Rectal smooth muscle tissue (tissue), 1 donor: ENCODE data around the gene KLHL8.
A peak's percentile ranks its signal among the peaks of the same experiment; 100 is the strongest.

Experiments used
- H3K27ac ChIP-seq: one replicate; pipeline ENCODE4 v1.7.0; 2013; ENCODE audit warnings: low read depth, low read length, inconsistent platforms
- H3K27me3 ChIP-seq: one replicate; pipeline ENCODE4 v1.7.0; 2013; ENCODE audit warnings: low read length; ENCODE audit not compliant: control insufficient read depth, insufficient read depth
- H3K36me3 ChIP-seq: one replicate; pipeline ENCODE4 v1.7.0; 2013; ENCODE audit warnings: low read length; ENCODE audit not compliant: control insufficient read depth, insufficient read depth
- H3K4me1 ChIP-seq: one replicate; pipeline ENCODE4 v1.7.0; 2013; ENCODE audit warnings: low read length; ENCODE audit not compliant: control insufficient read depth, insufficient read depth
- H3K4me3 ChIP-seq: one replicate; pipeline ENCODE4 v1.7.0; 2013; ENCODE audit warnings: low read length
- H3K9ac ChIP-seq: one replicate; pipeline ENCODE4 v1.7.0; 2013; ENCODE audit warnings: low read length

Gene KLHL8

DNA sequence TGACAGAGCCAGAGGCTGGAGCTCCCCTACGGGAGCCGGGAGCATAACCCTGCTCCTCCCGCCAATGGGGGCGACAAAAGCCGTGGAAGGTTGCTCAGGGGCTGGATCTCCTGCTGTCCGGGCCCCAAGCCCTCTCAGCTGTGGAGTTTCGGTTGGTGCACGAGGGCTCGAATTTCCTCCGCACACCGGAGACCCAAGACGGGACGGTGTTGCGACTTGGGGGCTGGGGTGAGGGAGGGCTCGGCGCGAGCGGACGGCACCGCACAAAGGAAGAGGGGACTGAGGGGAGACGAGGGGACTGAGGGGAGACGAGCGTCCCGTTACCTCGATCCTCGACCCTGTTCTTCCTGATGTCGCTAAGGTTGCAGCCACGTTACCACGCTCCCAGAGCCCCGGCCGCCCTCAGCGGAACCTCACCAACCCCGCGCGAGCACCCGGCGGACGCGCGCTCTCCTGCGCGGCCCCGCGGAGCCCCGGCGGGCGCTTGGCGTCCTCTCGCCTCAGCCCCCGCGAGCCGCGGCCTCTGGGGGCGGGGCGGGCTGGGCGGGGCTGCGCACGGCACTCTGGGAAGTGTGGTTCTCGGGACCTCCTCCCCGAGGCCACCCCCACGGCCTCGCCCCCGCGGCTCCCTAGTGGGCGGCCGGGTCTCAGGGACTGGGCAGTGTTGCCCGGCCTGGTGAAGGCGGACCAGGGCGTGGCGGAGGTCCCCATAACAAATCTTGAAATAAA is at the start of gene KLHL8:
TSS of gene KLHL8 (minus strand) at position 525 of the 729 bp plus-strand sequence. CDS start 25,079 bp downstream, outside the sequence.
- H3K36me3 ChIP-seq: no peaks in the 10 kb centered on the region
- peak within 1 kb of the TSS; percentile 98 for H3K4me3 ChIP-seq
- H3K27me3 ChIP-seq: no peaks in the 10 kb centered on the region
- H3K9ac ChIP-seq: peak within 1 kb of the TSS; percentile 93
- peaks cover 3% of the 10 kb centered on the region for H3K4me1 ChIP-seq
- H3K27ac ChIP-seq: peak within 1 kb of the TSS; percentile 92

DNA sequence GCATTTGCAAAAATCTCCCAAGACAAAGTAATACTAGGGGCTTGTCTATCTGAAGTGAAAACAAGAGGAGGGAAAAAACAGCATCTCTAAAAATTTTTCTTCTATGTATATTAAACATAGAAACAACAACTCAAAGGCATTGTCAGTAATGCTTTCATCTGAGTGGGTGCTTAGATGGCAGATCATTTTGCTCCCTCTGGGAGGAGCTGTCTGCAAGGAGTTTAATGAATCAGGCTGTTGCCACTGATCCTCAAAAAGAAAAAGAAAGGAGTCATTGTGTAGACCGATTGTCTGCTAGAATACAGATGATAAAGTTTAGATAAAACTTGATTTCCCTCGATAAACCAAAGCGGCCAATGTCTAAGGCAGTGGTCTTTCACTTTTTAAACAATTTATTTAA is 49.7 kb upstream of the KLHL8 start:
- H3K9ac ChIP-seq: no peak overlapping the region
- no peak overlapping the region for H3K4me3 ChIP-seq
- no peaks in the 10 kb centered on the region for H3K27me3 ChIP-seq
- H3K27ac ChIP-seq: no peak overlapping the region
- H3K36me3 ChIP-seq: no peaks in the 10 kb centered on the region
- H3K4me1 ChIP-seq: no peaks in the 10 kb centered on the region

DNA sequence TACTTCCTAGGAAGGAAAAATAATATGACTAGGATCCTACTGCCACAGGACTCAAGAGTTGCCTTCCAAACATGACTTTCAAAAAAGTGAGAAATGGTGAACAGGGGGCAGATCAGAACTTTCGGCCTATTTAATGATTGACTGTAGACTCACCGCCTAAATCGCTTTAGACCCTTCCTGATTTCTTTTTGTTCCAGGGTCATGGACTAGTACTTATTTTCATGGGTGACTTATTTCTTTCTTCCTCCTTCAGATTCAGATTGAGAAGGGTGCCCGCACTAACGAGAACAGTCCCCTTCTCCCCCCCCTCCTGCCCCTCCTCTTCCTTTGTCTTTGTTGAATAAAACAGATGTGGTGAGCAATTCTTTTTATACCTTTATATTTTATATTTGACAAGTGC is 48.0 kb upstream of the KLHL8 start:
- no peak overlapping the region for H3K27ac ChIP-seq

DNA sequence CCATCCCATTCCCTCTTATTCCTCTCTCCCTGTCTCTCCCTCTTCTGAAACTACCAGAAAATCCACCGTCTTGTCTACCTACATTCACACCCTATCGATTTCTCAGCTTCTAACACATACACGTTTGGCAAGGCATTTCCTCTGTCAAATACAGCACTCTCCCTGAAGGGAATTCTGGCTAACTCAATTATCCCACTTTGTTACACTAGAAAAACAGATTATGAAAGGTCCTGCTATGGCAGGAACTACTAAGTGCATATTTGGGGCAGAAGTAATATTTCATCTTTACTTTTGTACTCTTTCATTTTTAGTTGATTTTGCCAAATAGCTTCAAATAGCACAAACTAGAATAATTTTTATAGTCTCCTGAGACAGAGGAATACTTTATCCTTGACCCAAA is 46.6 kb upstream of the KLHL8 start:
- H3K36me3 ChIP-seq: no peaks in the 10 kb centered on the region
- H3K9ac ChIP-seq: no peak overlapping the region
- no peaks in the 10 kb centered on the region for H3K27me3 ChIP-seq
- H3K27ac ChIP-seq: no peak overlapping the region
- H3K4me3 ChIP-seq: no peak overlapping the region
- no peaks in the 10 kb centered on the region for H3K4me1 ChIP-seq

More for the DNA sequence above, 48.0 kb upstream of the KLHL8 start:
- no peak overlapping the region for H3K9ac ChIP-seq
- no peaks in the 10 kb centered on the region for H3K36me3 ChIP-seq
- no peak overlapping the region for H3K4me3 ChIP-seq
- no peaks in the 10 kb centered on the region for H3K27me3 ChIP-seq
- no peaks in the 10 kb centered on the region for H3K4me1 ChIP-seq

DNA sequence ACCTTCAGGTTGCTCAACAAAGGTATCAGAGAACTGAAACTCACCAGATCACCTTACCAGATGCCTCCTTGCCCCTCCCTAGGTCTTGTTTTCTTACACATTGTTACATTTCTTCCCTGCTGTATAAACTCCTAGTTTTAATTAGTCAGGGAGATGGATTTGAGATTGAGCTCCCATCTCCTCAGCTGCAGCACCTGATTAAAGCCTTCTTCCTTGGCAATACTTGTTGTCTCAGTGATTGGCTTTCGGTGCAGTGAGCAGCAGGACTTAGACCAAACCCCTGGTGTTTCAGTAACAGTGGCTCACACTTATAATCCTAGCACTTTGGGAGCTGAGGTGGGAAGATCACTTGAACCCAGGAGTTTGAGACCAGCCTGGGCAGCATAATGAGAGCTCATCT is 42.5 kb upstream of the KLHL8 start:
- no peaks in the 10 kb centered on the region for H3K4me1 ChIP-seq
- H3K9ac ChIP-seq: no peak overlapping the region

DNA sequence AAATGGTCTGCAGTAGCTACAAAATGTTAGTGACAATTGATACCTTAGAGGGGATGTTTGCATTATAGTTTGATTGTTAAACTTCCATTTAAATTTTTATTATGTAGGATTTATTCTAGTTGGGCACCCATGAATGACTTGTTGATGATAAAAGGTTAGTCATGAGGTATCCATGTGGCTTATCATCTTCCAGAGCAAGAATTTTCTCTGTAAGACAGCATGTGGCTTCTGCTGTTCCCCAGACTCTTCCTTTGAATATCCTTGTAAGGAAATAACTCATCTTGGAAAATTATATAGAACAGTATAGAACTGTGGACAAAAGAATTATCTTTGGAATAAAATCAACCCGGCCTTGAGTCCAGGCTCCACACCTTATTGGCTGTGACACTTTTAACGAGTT is 40.1 kb upstream of the KLHL8 start:
- H3K9ac ChIP-seq: no peak overlapping the region
- no peak overlapping the region for H3K27ac ChIP-seq
- H3K4me1 ChIP-seq: no peaks in the 10 kb centered on the region
- no peak overlapping the region for H3K4me3 ChIP-seq
- no peaks in the 10 kb centered on the region for H3K27me3 ChIP-seq
- no peaks in the 10 kb centered on the region for H3K36me3 ChIP-seq

More for the DNA sequence above, 42.5 kb upstream of the KLHL8 start:
- Histone ChIP-seq H3K27me3 (no peaks in the 10 kb centered on the region), H3K4me3 (no peak overlapping the region), H3K36me3 (no peaks in the 10 kb centered on the region), H3K27ac (no peak overlapping the region)

DNA sequence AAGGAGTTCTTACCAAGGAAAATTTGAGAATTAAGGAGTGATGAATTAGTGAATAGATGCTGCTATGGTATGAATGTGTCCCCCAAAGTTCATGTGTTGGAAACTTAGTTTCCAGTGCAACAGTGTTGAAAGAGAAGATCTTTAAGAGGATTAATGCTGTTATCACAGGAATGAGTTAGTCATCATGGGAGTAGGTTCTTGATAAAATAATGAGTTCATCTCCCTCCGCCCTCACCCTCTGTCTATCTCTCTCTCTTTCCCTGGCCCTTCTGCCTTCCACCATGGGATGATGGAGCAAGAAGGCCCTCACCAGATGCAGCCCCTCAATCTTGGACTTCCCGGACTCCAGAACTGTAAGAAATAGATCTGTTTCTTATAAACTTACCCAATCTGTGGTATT is 38.3 kb upstream of the KLHL8 start:
- Histone ChIP-seq H3K4me1 (no peaks in the 10 kb centered on the region), H3K9ac (no peak overlapping the region), H3K4me3 (no peak overlapping the region), H3K36me3 (no peaks in the 10 kb centered on the region), H3K27me3 (no peaks in the 10 kb centered on the region), H3K27ac (no peak overlapping the region)

DNA sequence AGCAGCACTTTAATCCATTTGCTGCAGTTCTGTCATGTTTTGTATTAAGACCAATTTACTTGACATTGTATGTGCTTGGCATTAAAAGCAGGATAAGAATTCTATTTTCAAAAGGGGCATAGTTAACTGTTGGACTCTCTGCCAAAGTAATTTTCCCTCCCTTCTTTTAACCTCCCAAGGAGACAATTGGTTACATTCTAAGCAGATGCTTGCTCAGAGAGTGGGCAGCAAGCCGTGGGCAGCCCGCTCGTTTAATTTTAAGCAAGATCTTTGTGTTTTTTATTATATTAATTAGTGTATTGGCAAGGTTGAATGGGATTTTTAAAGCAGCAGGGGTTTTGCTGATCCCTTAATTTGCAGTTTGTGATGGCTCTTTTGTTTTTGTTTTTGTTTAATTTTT is 37.1 kb upstream of the KLHL8 start:
- Histone ChIP-seq H3K9ac (no peak overlapping the region), H3K36me3 (no peaks in the 10 kb centered on the region), H3K4me3 (no peak overlapping the region), H3K27ac (no peak overlapping the region), H3K4me1 (no peaks in the 10 kb centered on the region), H3K27me3 (no peaks in the 10 kb centered on the region)

DNA sequence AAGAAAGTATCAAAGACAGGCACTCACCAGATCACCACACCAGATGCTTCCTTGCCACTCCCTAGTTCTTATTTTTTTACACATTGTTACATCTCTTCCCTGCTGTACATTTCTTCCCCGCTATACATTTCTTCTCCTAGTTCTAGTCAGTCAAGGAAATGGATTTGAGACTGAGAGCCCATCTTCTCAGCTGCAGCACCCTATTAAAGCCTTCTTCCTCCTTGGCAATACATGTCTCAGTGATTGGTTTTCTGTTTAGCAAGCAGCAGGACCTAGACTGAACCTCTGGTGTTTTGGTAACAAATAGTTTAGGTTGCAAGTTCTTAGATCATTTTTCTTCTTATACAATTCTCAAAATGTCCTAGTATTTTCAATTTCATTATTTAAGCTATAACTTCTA is 35.3 kb upstream of the KLHL8 start:
- H3K9ac ChIP-seq: no peak overlapping the region
- H3K4me3 ChIP-seq: no peak overlapping the region
- H3K36me3 ChIP-seq: no peaks in the 10 kb centered on the region
- no peaks in the 10 kb centered on the region for H3K27me3 ChIP-seq
- H3K27ac ChIP-seq: no peak overlapping the region
- no peaks in the 10 kb centered on the region for H3K4me1 ChIP-seq

DNA sequence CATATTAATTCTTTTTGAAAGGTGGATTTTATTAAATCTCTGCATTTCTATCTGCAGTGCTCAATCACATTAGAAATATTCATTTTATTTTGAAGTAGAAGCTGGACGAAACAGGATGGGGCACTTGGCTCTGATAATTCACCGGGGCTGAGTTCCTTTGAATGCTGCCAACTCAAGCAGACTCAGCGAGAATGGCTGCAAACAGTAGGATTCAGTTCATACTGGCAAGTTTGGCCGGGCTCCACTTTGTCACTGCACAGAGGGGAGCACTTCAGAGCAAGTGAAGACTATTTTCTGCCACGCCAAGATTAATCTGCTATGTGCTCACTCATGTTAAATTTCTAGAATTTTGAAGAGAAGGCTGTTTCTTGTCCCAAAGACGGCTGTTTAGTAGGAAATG is 30.7 kb upstream of the KLHL8 start:
- H3K27me3 ChIP-seq: no peaks in the 10 kb centered on the region

DNA sequence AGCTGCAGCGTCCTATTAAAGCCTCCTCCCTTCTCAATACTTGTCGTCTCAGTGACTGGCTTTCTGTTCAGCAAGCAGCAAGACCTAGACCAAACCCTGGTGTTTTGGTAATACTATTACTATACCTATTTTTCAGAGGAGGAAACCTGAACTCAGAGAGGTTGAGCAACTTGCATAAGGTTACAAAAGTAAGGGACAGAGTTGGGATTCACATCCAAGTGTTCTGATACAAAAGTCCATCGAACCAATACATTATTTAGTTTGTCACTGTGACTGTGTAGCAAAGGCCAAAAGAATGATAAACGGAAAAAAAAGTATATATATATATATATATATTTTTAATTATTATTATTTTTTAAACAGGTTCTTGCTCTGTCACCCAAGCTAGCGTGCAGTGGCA is 29.9 kb upstream of the KLHL8 start:
- no peaks in the 10 kb centered on the region for H3K4me1 ChIP-seq
- no peak overlapping the region for H3K27ac ChIP-seq
- H3K36me3 ChIP-seq: no peaks in the 10 kb centered on the region
- no peaks in the 10 kb centered on the region for H3K27me3 ChIP-seq
- no peak overlapping the region for H3K9ac ChIP-seq
- no peak overlapping the region for H3K4me3 ChIP-seq

More for the DNA sequence above, 30.7 kb upstream of the KLHL8 start:
- no peak overlapping the region for H3K9ac ChIP-seq
- H3K36me3 ChIP-seq: no peaks in the 10 kb centered on the region
- H3K27ac ChIP-seq: no peak overlapping the region
- no peak overlapping the region for H3K4me3 ChIP-seq
- no peaks in the 10 kb centered on the region for H3K4me1 ChIP-seq

DNA sequence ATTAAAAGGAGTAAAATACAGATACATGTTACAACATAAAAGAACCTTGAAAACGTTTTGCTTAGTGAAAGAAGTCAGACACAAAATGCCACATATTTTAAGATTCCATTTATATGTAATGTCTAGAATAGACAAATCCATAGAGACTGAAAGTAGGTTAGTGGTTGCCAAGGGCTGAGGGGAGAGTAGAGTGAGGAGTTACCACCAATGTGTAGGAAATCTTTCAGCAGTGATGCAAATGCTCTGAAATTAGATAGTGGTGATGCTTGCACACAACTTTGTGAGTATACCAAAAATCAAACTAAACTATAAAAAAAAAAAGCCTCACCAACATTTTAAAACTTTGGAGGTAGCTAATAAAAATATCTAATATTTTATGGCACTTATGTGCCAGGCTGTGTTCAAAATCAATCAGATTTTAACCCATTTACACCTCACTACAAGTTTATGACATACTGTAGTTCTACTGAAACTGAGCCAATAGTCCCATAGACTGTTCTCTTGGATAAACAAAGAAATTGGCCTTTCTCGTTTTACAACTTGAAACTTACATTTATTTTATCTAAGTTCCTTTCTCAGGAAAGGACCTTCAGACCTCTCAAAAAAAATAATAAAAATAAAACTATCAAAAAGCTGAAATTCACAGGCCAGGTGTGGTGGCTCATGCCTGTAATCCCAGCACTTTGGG is 29.1 kb upstream of the KLHL8 start:
- no peak overlapping the region for H3K27ac ChIP-seq
- no peaks in the 10 kb centered on the region for H3K36me3 ChIP-seq
- H3K4me1 ChIP-seq: no peaks in the 10 kb centered on the region
- no peak overlapping the region for H3K9ac ChIP-seq
- H3K4me3 ChIP-seq: no peak overlapping the region
- H3K27me3 ChIP-seq: no peaks in the 10 kb centered on the region
